NCI-H1436 (cell line): Measurements from ENCODE around the gene ZNF716.
"Not testable (repeated sequence)": the region's sequence is repeated elsewhere in the genome, so short reads cannot be mapped to it uniquely, and the experiment has no call there.

Experiments
- DNase-seq: peaks from one replicate; lab custom pipeline; 2025; lab: John Stamatoyannopoulos, UW

Gene ZNF716

DNA sequence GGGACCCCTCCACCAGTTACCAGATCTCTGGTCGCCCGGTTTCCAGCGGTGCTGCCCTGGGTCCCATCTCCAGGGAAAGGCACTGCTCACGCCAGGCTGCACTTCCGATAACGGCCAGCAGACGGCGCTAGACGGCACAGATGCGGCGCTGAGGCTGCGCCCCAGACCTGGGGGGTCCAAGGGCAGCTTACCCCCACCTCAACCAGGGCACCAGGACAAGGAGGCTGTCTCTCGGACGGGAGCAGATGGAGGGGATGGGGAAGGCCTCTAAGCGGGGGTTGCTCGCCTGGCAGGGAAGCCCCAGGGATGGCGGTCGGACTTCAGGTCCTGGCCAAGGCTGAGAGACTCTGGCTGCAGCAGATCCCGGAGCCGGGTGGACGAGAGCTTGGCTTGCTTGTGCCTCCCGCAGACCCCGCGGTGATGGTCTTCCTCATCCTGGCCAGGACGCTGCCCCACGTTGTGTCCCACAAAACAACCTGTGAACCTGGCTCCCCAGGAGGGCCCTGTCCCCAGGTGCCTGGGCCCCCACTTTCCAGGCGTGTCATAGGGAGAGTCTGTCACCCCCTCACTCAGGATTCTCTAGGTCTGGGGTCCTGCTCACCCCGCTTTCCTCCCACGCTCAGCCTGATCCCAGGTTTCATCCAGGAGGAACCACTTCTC, 23.9 kb upstream of the ZNF716 start:
- DNase-seq: no peak

DNA sequence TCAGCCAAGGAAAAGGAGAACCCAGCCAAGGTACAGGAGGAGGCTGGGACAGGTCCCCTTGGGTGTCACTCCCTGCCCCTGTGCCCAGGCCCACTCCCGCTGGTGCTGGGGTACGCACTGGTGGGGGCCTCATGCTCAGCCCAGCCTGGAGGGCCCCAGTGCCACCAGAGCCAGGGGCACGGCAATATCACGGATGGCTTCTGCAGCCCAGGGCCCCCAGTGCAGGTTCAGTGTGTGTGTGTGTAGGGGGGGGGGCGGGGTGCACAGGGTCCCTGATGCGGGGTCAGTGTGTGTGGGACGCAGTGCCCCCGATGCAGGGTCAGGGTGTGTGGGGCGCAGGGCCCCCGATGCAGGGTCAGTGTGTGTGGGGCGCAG, 23.4 kb upstream of the ZNF716 start:
- no peak for DNase-seq

DNA sequence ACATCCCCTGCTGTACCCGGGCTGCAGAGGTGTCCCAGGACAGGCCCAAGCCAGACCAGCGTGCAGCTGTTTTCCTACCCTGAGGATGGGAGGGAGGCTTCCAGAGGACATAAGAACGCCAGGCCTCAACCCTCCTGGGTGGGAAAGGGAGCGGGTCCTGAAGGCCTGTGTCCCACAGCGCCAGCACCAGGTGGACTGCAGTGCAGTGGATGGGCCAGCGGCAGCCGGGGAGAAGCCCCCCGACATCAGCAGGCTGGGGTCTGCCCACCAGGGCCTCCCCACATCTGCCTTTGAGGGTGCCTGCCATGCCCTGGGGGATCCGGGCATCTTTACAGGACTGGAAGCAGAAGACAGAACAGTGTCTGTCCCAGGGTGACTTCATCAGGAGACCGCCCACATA, 22.8 kb upstream of the ZNF716 start:
- no peak for DNase-seq

DNA sequence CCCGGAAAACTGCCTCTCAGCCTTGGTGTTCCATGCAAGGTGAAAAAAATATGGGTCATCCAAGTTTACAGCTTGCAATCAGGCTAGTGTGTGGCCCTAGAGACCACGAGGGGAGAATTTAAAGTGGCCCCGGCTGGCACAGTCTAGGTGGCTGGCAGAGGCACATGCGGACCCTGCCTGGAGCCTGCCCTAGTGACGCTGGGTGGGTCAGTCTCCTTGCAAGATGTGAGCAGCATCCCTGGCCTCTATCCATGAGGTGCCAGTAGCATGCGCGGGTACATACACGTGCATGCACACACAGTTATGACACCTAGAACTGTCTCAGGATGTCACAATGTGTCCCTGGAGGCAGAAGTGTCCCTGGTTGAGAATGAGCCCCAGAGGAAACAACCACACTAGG, 22.4 kb upstream of the ZNF716 start:
- DNase-seq: no peak

DNA sequence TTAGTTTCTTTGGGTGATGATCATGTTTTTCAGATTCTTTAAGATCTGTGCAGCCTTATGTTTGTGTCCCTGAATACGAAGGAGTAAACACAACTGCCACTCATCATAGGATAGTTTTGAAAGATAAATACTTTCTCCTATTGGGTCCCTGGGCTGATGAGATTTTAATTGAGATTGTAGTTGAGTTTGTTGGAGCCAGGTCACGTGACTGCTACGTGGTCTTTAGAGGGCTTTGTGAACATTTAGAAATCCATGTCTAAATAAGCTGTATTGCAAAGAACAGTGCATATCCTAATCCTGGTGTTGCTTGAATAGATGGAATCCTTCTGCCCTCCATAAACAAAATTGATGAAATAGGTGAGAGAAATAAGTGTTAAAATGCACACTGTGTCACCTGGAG, 17.4 kb upstream of the ZNF716 start:
- no peak for DNase-seq

DNA sequence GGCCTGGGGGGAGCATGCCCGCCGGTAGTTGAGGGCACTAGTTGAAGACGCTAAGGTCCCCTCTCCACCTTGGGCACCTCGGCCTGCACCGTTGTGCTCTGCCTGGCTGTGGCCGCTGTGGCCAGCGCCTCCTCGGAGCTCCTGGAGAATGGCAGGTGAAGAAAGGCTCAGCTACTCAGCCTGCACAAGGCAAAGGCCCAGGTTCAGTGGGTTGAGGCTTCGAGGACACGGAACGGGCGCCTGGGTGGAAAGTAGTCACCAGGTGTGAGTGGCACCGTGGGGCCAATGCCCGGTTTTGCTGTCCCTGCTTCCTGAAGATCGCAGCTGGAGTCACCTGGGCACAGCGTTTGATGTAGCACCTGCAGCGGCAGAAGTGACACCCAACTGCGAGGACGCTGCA, 12.4 kb upstream of the ZNF716 start:
- no peak for DNase-seq

DNA sequence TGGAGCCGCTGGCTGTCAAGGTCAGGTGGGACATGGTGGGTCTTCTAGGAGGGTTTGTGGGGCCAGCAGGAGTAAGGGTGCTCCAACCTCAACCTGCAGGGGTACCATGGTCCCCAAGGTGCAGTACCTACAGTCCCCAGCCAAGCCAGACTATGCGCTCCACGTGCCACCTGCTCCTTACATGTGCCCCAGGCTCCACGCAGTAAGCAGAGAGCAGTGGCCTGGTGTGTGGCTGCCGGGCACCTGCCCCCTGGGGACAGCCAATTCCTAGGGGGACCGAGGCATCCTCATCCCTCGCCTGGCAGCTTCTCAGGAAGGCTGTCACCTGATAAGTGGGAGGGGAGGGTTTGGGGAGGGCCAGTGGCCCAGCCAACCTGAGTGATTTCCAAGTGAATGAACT, 11.7 kb upstream of the ZNF716 start:
- DNase-seq: no peak

DNA sequence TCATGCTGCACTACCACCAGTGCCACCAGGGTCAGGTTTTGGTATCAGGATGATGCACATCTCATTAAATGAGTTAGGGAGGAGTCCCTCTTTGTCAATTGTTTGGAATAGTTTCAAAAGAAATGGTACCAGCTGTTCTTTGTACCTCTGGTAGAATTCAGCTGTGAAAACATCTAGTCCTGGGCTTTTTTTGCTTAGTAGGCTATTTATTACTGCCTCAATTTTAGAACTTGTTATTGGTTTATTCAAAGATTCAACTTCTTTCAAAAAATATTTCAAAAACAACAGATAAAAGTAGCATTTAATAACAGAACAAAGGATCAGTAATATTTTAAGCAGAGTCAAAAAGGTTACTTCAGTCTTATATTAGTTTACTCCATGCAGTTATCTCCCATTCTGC, 6.4 kb upstream of the ZNF716 start:
- no peak for DNase-seq

DNA sequence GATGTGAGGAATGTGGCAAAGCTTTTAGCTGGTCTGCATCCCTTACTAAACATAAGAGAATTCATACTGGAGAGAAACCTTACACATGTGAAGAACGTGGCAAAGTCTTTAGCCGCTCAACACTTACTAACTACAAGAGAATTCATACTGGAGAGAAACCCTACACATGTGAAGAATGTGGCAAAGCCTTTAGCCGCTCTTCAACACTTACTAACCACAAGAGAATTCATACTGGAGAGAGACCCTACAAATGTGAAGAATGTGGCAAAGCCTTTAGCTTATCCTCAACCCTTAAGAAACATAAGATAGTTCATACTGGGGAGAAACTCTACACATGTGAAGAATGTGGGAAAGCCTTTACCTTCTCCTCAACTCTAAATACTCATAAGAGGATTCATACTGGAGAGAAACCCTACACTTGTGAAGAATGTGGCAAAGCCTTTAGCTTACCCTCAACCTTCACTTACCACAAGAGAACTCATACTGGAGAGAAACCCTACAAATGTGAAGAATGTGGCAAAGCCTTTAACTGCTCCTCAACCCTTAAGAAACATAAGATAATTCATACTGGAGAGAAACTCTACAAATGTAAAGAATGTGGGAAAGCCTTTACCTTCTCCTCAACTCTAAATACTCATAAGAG, 19.3 kb downstream of the ZNF716 start:
- not testable (repeated sequence) for DNase-seq

DNA sequence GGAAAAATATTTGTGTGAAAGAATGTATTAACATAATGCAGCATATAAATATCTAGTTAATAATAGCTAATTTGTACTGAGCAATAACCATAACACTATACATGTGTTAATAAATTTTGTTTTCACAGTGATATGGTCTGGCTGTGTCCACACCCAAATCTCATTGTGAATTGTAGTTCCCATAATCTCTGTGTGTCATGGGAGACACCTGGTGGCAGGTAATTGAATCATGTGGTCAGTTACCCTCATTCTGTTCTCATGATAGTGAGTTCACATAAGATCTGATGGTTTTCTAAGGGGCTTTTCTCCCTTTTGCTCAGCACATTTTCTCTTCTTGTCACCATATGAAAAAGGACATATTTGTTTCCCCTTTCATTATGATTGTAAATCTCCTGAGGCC, 30.3 kb downstream of the ZNF716 start:
- not testable (repeated sequence) for DNase-seq

DNA sequence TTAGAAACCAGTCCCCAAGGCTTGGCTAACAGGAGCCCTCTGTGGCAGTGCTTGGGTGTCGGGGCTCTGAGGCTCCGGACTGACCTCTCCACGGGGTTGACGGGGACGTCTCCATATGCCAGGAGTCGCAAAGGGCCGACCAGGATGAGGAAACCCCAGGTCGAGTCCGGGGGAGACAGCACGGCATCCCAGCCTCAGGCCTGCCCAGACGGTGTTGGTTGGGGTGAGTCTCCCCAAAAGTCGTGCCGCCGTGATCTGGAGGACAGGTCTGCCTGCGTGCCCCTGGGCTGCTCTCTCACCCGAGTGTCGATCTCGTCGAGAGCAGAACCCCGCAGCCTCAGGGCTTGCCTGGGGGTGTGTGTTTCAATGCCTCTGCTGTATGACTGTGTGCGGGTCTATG, 35.0 kb downstream of the ZNF716 start:
- DNase-seq: not testable (repeated sequence)

DNA sequence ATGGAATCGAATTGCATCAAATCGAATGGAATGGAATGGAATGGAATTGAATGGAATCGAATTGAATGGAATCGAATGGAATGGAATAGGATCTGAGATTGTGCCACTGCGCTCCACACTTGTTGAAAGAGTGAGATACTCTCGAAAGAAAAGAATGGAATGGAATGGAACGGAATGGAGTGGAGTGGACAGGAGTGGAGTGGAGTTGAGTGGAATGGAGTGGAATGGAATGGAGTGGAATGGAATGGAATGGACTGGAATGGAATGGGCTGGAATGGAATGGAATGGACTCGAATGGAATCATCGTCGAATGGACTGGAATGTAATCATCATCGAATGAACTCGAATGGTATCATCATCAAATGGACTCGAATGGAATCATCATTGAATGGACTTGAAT, 38.0 kb downstream of the ZNF716 start:
- DNase-seq: no peak

DNA sequence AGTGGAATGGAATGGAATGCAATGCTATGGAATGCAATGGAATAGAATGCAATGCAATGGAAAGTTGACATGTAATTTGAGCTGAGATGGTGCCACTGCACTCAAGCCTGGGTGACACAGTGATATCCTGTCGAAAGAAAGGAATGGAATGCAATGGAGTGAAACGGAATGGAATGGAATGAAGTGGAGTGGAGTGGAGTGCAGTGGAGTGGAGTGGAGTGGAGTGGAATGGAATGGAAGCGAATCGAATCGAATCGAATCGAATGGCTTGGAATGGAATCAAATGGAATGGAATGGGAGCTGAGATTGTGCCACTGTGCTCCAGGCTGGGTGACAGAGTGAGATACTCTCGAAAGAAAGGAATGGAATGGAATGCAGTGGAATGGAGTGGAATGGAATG, 45.1 kb downstream of the ZNF716 start:
- not testable (repeated sequence) for DNase-seq

DNA sequence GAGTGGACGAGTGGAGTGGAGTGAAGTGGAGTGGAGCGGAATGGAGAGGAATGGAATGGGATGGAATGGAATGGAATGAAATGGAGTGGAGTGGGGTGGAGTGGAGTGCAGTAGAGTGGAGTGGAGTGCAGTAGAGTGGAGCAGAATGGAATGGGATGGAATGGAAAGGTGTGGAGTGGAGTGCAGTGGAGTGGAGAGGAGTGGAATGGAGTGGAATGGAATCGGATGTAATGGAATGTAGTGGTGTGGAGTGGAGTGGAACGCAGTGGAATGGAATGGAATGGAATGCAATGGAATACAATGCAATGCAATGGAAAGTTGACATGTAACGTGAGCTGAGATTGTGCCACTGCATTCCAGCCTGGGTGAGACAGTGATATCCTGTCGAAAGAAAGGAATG, 46.4 kb downstream of the ZNF716 start:
- DNase-seq: no peak

DNA sequence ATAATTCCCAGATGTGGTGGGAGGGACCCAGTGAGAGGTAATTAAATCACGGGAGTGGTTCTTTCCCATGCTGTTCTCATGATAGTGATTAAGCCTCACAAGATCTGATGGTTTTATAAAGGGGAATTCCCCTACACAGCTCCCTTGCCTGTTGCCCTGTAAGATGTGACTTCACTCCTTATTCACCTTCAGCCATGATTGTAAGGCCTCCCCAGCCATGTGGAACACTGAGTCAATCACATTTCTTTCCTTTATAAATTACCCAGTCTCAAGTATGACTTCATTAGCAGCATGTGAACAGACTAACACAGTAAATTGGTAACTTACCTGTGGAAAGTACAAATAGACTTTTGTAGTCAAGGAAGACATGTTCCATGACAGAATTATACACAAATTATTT, 55.2 kb downstream of the ZNF716 start:
- DNase-seq: no peak
